ENCODE data around the gene TRIM46. TPM values are rescaled to one million over a fixed set of nuclear protein-coding genes. Genes with fewer than 3 reads are reported as not detected.

The TRIM46 gene
- total RNA-seq, 1 experiment from 2014 or later, result 18.4 TPM

GRCh38 chr1:155207806-155208540 lies 34.3 kb downstream of the TRIM46 start, which contains the start of gene THBS3:
Gene THBS3 (minus strand): TSS chr1:155207897. CDS start chr1:155207876, 21 bp downstream.
- WGBS (ENCODE audit: extremely low coverage, insufficient read length, low lambda C conversion rate), result no CpG with 5 or more reads among the region's 17 CpGs
- H4K91ac ChIP-seq (ENCODE audit: insufficient read length, low read depth, low read length), result no peak within 1 kb of the TSS
- H2AFZ ChIP-seq (ENCODE audit: low read length), result no peak within 1 kb of the TSS
- H2AK5ac ChIP-seq (ENCODE audit: insufficient read length, low read length), result no peak within 1 kb of the TSS
- H3K4me1 Mint-ChIP-seq, result peaks cover 30 to 31% of the 10 kb centered on the region in 2 experiments
- no peak for TF ChIP-seq CTCF (conservative IDR thresholded peaks at IDR 0.05)
- no peaks in the 10 kb centered on the region for H3K9me3 Mint-ChIP-seq
- no peak within 1 kb of the TSS for H3K27ac ChIP-seq (ENCODE audit: insufficient read length, low read depth, low read length)
- peak within 1 kb of the TSS; percentile 82 for H2BK12ac ChIP-seq (ENCODE audit: insufficient read length, low read depth, low read length)
- no peaks in the 10 kb centered on the region for H3K79me2 ChIP-seq (ENCODE audit: insufficient read depth, low read length)
- H3K9me3 ChIP-seq (ENCODE audit: control insufficient read depth, low read depth, low read length), result no peaks in the 10 kb centered on the region
- H3K4ac ChIP-seq (ENCODE audit: low read depth, low read length), result peak within 1 kb of the TSS; percentile 78; the same call in 1 of the 2 replicates
- no peak within 1 kb of the TSS for H3K23ac ChIP-seq (ENCODE audit: insufficient read length, low read depth, low read length)
- peak within 1 kb of the TSS; percentile 68 for H3K9ac ChIP-seq (ENCODE audit: extremely low read depth, insufficient read length, low read length)
- DNase-seq, result peak; percentile 64
- peaks cover 12% of the 10 kb centered on the region for H3K27me3 Mint-ChIP-seq (ENCODE audit: low read depth)
- peaks cover 6% of the 10 kb centered on the region for H3K23me2 ChIP-seq (ENCODE audit: insufficient read length, low read depth, low read length, poor library complexity, severe bottlenecking)
- no peak within 1 kb of the TSS; the same call in 1 of the 2 replicates for H2BK15ac ChIP-seq (ENCODE audit: low read depth, low read length)
- peaks cover 3 to 31% (median 31%) of the 10 kb centered on the region in 3 experiments; a peak in 5 of 7 replicates for H3K36me3 Mint-ChIP-seq (ENCODE audit: insufficient read depth in 1 of 3, low read depth in 3 of 3)
- no peaks in the 10 kb centered on the region for H3K79me1 ChIP-seq (ENCODE audit: insufficient read depth, low read depth, low read length, poor library complexity, severe bottlenecking)
- peak within 1 kb of the TSS; percentile 22 for H4K5ac ChIP-seq (ENCODE audit: insufficient read length, low read depth, low read length)
- H3K56ac ChIP-seq (ENCODE audit: insufficient read length, low read depth, low read length), result no peak within 1 kb of the TSS
- peaks cover 2% of the 10 kb centered on the region; the same call in 1 of the 2 replicates for H3K4me1 ChIP-seq (ENCODE audit: insufficient read depth, low read length)
- no peaks in the 10 kb centered on the region for H4K20me1 ChIP-seq (ENCODE audit: control insufficient read depth, insufficient read depth, insufficient read length)
- peak within 1 kb of the TSS; percentile 97 for H3K14ac ChIP-seq (ENCODE audit: insufficient read depth, low read length)
- peak within 1 kb of the TSS; percentile 23 for H4K8ac ChIP-seq (replicated peaks; ENCODE audit: insufficient read length, low read depth, low read length)
- peak within 1 kb of the TSS; percentile 74 for H2BK120ac ChIP-seq (ENCODE audit: low read depth, low read length, poor library complexity, severe bottlenecking)
- no peak within 1 kb of the TSS for H2BK20ac ChIP-seq (ENCODE audit: low read depth, low read length, poor library complexity, severe bottlenecking)
- H2BK5ac ChIP-seq (ENCODE audit: insufficient read length, low read length), result no peak within 1 kb of the TSS
- peak within 1 kb of the TSS; percentile 93 to 99 (median 97) for H3K27ac Mint-ChIP-seq
- peak within 1 kb of the TSS; percentile 99 for H3K18ac ChIP-seq (ENCODE audit: insufficient read length, low read depth, low read length)
- H3K27me3 ChIP-seq (ENCODE audit: insufficient read depth, low read length), result no peaks in the 10 kb centered on the region
- H3K4me3 Mint-ChIP-seq, result peak within 1 kb of the TSS; percentile 89 to 92
- peak within 1 kb of the TSS; percentile 89 for H3K4me2 ChIP-seq (ENCODE audit: insufficient read depth, insufficient read length, low read length)
- H3T11ph ChIP-seq (ENCODE audit: low read length), result no peak within 1 kb of the TSS

All from H9 (cell line).